NCI-H187 (cell line): ENCODE data around the gene SOX10.

Experiments used
- DNase-seq, 2 experiments: peaks; one replicate each; lab custom pipeline; 2025; lab: John Stamatoyannopoulos, UW

Gene SOX10

DNA sequence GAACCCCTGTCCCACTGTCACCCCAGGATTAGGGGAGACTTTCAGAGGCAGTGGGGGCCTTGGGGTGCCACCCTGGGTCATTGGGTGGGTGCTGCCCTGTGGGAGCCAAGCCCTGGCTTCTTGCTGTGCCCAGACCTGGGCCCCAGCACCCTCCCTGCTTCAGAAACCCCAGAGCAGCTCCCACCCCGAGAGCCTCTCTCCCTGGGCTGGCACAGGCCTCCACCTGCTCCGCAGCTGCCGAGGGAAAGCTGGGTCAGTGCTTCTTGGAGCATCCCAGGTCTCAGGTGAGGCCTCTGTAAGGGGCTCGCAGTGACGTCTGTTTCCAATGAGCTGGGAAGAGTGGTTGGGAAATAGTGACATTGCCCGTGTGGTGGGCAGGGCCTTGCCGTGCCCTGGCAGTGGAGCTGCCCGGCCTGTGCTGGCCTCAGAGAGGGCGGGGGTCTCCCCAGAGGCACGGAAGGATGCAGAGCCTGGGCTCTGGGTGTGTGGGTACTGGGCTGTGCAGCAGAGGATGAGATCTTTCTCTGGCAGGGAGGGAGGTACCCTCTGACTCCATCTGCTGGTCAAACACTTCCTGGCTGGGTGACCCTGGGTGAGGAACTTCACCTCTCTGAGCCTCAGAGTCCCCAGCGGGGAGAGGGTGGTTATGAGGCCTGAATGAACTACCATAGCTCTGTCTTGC lies 53.9 kb downstream of the SOX10 start:
- DNase-seq, result no peak

DNA sequence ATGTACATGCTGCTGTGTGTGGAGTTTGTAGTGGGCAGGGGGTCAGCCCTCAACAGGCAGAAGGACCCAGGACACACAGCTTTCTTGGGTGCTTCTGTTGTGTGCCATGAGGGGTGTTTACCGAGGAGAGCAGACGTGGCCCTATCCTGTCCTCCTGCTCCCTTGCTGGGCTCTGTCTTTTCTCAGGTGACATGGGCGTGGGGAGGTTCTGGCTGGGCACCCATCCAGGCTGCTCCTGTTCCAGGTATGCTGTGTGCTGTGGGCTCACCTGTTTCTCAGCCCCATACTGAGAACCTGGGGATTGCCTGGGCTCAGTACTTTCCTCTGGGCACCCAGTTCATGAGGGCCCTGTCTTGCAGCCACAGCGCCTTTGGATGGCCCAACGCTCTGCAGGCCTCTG lies 55.0 kb downstream of the SOX10 start:
- DNase-seq, result no peak

- no peak for DNase-seq
These were observed 56.8 kb downstream of the SOX10 start for GRCh38 chr22:37927637-37927936.

DNA sequence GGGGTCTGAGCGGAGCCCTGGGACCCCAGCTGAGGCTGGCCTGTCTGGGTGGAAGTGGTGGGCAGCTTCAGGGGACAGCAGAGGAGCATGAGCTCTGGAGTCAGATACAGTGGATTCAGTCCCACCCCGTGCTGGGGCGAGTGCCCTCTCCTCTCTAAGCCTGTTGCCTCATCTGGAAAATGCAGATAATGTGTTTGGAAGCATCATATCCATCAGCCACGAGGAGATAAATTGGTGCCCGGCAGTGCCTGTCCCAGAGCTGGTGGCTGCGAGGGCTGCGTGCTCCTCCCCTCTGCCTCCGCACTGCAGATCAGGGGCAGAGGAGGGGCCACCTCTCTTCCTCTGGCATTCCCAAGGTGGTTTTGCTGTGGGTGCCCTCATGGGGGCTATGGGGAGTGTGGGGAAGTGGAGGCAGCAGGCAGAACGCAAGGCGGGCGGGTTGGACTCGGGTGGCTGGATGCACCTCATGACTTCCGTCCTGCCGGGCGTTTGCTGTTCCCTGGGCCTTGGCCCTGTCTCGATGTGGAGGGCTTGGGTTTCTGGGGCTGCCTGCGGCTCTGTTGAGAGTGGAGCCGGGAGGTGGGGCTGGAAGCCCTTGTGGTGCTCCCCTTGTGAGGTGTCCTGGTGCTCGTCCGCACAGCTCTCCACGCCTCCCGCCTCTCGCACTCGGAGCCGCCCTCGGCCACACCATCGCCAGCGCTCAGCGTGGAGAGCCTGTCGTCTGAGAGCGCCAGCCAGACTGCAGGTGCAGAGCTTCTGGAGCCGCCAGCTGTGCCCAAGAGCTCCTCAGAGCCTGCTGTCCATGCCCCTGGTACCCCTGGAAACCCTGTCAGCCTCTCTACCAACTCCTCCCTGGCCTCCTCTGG lies 57.4 kb downstream of the SOX10 start:
- DNase-seq, result no peak

- no peak for DNase-seq
These were observed 58.0 kb downstream of the SOX10 start for GRCh38 chr22:37926358-37926757.

GRCh38 chr22:37925767-37926166 lies 58.6 kb downstream of the SOX10 start:
- DNase-seq, result no peak

DNA sequence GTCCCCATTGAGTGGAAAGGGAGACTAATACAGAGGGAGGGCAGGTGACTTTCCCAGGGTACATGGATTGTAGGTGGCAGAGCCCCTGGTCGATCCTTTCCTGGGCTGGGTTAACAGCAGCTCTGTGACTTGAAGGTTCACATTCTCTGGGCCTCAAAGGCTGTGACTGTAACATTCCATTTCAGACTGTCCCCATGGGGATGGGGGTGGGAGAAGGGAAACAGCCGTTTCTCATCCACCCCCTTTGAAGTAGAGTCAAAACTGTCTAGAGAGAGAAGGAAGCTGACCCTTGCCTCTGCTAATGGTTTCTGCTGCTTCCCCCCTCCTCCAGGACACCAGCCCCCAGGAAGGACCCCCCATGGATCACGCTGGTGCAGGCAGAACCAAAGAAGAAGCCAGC lies 59.0 kb downstream of the SOX10 start:
- no peak for DNase-seq

DNA sequence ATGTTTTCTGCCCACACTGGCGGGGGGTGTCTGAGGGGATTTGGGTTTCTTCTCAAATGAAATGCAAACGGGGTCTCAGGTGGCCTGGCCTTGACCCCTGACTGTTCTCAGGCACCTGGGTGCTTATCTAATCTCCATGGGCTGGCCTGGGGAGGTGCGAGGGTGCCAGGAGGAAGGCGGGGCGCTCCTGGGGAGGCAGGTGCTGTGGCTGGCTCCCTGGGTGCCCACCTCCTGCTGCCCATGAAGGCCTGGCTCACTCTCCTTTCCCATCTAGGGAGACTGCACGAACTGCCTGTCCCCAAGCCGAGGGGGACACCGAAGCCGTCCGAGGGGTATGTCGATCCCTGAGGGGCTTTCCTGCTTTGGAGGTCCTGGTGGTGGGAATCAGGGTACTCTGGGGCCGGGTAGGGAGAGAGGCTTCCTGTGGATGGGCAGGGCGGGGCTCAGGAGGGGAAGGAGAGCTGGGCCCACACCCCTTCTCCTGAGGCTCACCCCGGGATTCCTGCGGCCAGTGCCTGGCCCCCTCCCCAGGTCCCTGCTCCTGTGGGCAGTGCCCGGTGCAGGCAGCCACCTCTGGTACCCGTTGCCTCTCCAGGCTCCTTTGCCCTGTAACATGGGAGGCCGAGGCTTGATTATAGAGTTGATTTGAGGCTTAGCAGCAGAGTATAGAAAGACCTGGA lies 59.8 kb downstream of the SOX10 start:
- no peak for DNase-seq

GRCh38 chr22:37923927-37924326 lies 60.4 kb downstream of the SOX10 start:
- no peak for DNase-seq
